Stimulated activated CD8-positive, alpha-beta memory T cell treated with anti-CD3 and anti-CD28 coated beads, Interleukin-4, amount 100 ng/mL, for 48 hours (primary cell): ENCODE results near the gene C15orf40.
"Not testable (repeated sequence)": the region's sequence is repeated elsewhere in the genome, so short reads cannot be mapped to it uniquely, and the experiment has no call there.

Source experiments
- DNase-seq: peaks from one replicate; pipeline ENCODE4 v3.0.0-alpha.2; 2020

Gene C15orf40

DNA sequence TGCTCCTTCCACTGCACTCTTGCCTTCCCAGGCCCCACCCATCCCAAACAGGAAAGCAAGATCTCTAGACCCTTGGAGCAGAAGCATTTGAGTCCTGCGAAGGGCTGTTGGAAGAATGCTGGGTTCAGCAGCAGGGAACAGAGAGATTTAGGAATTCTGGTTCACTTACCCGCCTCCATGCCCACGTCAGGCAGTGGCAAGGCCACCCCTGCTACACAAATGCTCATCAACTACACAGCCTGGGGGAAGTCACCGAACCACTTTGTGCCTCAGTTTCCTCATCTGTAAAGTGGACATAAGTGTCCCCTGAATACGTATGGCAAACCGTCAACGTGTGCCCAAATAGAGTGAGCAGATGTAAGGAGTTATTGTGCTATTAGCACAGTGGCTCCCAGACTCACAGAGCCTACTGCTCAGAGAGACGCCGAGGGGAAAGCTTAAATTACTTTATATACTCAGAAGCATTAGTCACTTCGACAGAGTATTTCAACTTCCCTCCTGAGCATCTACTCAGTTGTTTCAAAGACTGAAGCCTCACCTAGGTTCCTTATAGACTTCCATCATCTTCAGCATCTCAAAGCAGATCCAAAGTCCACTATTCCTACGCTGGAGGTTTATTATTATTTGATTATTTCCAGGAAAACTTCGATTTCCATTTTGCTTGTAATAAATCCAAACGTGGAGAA is 59.8 kb downstream of the C15orf40 start:
- no peak for DNase-seq

- no peak for DNase-seq
Observed at GRCh38 chr15:82950746-82951370, 60.6 kb downstream of the C15orf40 start.

- no peak for DNase-seq
Observed at GRCh38 chr15:82950295-82950694, 61.1 kb downstream of the C15orf40 start.

DNA sequence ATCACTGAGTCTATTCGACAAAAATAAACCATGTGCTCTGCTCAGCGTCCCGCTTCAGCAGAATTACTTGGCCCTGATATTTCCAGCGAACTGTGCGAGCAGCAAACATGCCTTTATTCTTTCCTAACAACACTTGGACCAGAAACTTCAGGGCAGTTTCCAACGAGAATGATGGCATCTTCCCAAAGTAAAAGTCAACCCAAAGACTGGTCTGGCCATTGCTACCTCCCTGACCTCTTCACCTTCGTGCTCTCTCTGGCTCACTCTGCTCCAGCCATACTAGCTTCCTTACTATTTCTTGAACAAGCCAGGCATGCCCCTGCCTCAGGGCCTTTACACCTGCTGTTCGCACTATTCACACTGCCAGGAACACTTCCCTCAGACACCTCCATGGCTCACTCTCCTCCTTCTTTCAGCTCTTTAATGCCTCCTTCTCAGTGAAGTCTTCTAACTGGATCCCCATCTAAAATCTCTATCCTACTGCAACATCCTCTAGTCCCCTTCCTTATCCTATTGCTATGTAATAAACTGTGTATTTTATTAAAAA is 65.2 kb downstream of the C15orf40 start:
- no peak for DNase-seq

- no peak for DNase-seq
Observed at GRCh38 chr15:82945326-82945725, 66.1 kb downstream of the C15orf40 start.

GRCh38 chr15:82944821-82945220 is 66.6 kb downstream of the C15orf40 start:
- no peak for DNase-seq

DNA sequence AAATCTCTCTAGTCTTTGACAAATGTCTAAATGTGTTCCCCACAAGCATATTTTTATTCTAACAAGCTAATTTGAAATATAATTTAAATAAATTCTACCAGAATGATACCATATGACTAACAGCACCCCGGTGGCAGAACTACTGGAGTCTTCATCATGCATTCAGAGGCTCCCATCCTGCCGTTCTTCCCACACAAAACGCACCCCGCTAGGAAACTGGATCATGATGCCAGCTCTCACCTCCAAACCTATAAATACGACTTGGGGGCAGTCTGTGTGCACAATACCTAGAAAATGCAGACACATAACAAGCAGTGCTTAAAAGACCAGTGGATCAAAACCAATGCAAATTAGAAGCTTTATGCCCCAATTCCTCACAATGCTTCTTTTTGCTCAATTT is 67.4 kb downstream of the C15orf40 start:
- DNase-seq, result no peak

DNA sequence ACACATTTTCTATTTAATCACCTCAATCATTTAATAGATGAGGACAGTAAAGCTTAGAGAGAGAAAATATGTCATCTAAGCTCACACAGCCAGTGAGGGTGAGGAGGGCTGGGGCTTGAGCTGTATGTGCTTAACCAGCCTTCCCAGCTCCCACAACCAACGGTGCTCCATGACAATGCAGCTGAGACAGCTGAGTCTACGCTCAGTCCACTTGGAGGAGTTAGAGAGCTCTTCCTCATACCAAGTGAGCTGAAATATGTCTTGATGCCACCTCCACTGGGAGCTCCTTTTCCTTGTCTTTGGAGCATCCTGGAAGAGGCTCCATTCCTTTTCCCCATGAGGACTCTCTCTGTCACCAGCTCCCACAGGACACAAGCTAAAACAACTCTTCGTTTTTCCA is 68.3 kb downstream of the C15orf40 start:
- DNase-seq, result no peak

- DNase-seq, result no peak
Observed at GRCh38 chr15:82942691-82943090, 68.7 kb downstream of the C15orf40 start.

- DNase-seq, result not testable (repeated sequence)
Observed at GRCh38 chr15:82939678-82940077, 71.8 kb downstream of the C15orf40 start.
